Caco-2 (cell line): ENCODE results near the gene SCYGR8. TPM values are rescaled to one million over a fixed set of nuclear protein-coding genes. Genes with fewer than 3 reads are reported as not detected.

ENCODE experiments used
- BruUV-seq: library from RNA; stranded (reverse); fragments of 400-500 nt; replicated peaks from 2 replicates; lab custom pipeline; 2021; lab: Mats Ljungman, UMichigan
- CTCF ChIA-PET: fragments of 300-600 bp; sonication (Branson Sonifier 250); formaldehyde crosslinking; loops from one replicate; lab custom pipeline; 2022; ENCODE audit warnings: antibody characterized with exemption; lab: Charles Lee
- POLR2A ChIA-PET: fragments of 300-600 bp; sonication (Branson Sonifier 250); formaldehyde crosslinking; loops from one replicate; lab custom pipeline; 2022; ENCODE audit warnings: antibody characterized with exemption; lab: Charles Lee
- DNase-seq, 2 experiments: peaks; one replicate each; pipeline versions ENCODE4 v3.0.0 to v3.0.0-alpha.2; 2020 to 2022
- H3K27me3 ChIP-seq: replicated peaks from 2 replicates; pipeline ENCODE4 v1.6.0; 2011; ENCODE audit warnings: low read length; ENCODE audit not compliant: control insufficient read depth, insufficient read depth
- H3K36me3 ChIP-seq: 2 replicates; pipeline ENCODE4 v1.5.1; 2011; ENCODE audit warnings: low read length; ENCODE audit not compliant: control insufficient read depth, insufficient read depth
- H3K4me1 ChIP-seq: fragments of 250-450 bp; sonication (Bioruptor Pico); 2 replicates; pipeline ENCODE4 v1.5.1; 2020; ENCODE audit warnings: mild to moderate bottlenecking
- H3K4me3 ChIP-seq: 2 replicates; pipeline ENCODE4 v1.5.1; 2011; ENCODE audit warnings: low read depth, mild to moderate bottlenecking, control low read depth, low read length
- H3K9me3 ChIP-seq: fragments of 250-450 bp; sonication (Bioruptor Pico); 2 replicates; pipeline ENCODE4 v1.5.1; 2020; ENCODE audit warnings: mild to moderate bottlenecking, moderate library complexity
- H3K27ac Mint-ChIP-seq: one replicate; pipeline ENCODE4 v1.8.0; 2022; ENCODE audit warnings: mixed read lengths; ENCODE audit not compliant: unreplicated experiment
- H3K27me3 Mint-ChIP-seq: one replicate; pipeline ENCODE4 v1.8.0; 2022; ENCODE audit warnings: mixed read lengths; ENCODE audit not compliant: insufficient read depth, unreplicated experiment
- H3K36me3 Mint-ChIP-seq: one replicate; pipeline ENCODE4 v1.8.0; 2022; ENCODE audit warnings: mild to moderate bottlenecking, mixed read lengths; ENCODE audit not compliant: insufficient read depth, unreplicated experiment
- H3K4me1 Mint-ChIP-seq: one replicate; pipeline ENCODE4 v1.8.0; 2022; ENCODE audit warnings: low read depth, mixed read lengths; ENCODE audit not compliant: unreplicated experiment
- H3K4me3 Mint-ChIP-seq: one replicate; pipeline ENCODE4 v1.8.0; 2022; ENCODE audit warnings: mild to moderate bottlenecking, moderate library complexity, mixed read lengths; ENCODE audit not compliant: unreplicated experiment
- H3K9me3 Mint-ChIP-seq: one replicate; pipeline ENCODE4 v1.8.0; 2022; ENCODE audit warnings: mixed read lengths; ENCODE audit not compliant: unreplicated experiment
- intact Hi-C: fragments of 100-400 bp; cut with micrococcal nuclease; formaldehyde crosslinking; loops from one replicate; pipeline ENCODE4 v1.10.0; 2022; ENCODE audit not compliant: unreplicated experiment
- total RNA-seq: library from RNA; stranded (reverse); gene quantifications from 2 replicates; pipeline ENCODE4 v1.2.3, GENCODE V29; 2022
- TF ChIP-seq, protein P1 (sequence below), 2 experiments: fragments of 200-600 bp in 1 of 2; IDR thresholded peaks; 1 replicate in 1 of 2; 2 replicates in 1 of 2; pipeline versions ENCODE4 v1.5.1 to v1.8.0; 2011 to 2022; ENCODE audit warnings: antibody characterized with exemption in 1 of 2, control low read depth in 1 of 2, inconsistent platforms in 1 of 2, low read depth in 1 of 2, low read length in 1 of 2, mild to moderate bottlenecking in 1 of 2, moderate library complexity in 1 of 2; ENCODE audit not compliant: insufficient read depth in 1 of 2, severe bottlenecking in 1 of 2, unreplicated experiment in 1 of 2

SCYGR8 gene
- total RNA-seq, 1 experiment from 2014 or later: not detected

DNA sequence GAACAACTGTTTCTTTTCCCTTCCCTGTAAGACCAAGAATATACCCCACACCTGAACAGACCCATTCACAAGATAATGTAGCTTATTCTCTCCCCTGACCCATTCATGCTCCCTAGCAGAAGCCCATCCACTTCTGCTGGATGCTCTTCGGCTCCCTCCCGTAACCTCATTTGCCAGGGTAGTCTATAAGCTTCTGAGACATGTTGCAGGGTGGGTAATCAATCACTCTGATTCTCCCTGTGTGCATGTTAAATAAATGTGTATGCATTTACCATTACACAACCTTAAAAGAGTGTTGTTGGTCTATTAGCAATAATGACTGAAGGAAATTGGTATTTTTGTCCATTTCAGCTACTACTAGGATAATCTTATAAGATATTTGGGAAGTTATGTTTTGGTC is 29.2 kb upstream of the SCYGR8 start:
- Mint-ChIP-seq H3K36me3 (peaks cover 45% of the 10 kb centered on the region), H3K4me1 (peaks cover 7% of the 10 kb centered on the region), H3K9me3 (no peaks in the 10 kb centered on the region), H3K27me3 (no peaks in the 10 kb centered on the region), H3K4me3 (peak overlapping the region; percentile 74), H3K27ac (peak overlapping the region; percentile 74)
- CTCF ChIA-PET: no interaction called here
- Histone ChIP-seq H3K4me3 (peak overlapping the region; percentile 43), H3K36me3 (no peaks in the 10 kb centered on the region), H3K27me3 (no peaks in the 10 kb centered on the region), H3K9me3 (no peaks in the 10 kb centered on the region), H3K4me1 (peaks cover 24% of the 10 kb centered on the region)
- intact Hi-C loops: loop anchor here (2.0 kb wide), 1 partner anchor 22 kb away; no protein-coding TSS in a partner anchor
- POLR2A ChIA-PET: no interaction called here
- TF ChIP-seq, protein P1, sequence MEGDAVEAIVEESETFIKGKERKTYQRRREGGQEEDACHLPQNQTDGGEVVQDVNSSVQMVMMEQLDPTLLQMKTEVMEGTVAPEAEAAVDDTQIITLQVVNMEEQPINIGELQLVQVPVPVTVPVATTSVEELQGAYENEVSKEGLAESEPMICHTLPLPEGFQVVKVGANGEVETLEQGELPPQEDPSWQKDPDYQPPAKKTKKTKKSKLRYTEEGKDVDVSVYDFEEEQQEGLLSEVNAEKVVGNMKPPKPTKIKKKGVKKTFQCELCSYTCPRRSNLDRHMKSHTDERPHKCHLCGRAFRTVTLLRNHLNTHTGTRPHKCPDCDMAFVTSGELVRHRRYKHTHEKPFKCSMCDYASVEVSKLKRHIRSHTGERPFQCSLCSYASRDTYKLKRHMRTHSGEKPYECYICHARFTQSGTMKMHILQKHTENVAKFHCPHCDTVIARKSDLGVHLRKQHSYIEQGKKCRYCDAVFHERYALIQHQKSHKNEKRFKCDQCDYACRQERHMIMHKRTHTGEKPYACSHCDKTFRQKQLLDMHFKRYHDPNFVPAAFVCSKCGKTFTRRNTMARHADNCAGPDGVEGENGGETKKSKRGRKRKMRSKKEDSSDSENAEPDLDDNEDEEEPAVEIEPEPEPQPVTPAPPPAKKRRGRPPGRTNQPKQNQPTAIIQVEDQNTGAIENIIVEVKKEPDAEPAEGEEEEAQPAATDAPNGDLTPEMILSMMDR (IDR thresholded peaks at IDR 0.05; ENCODE audit: insufficient read depth in 1 of 2, low read depth in 1 of 2, low read length in 1 of 2, severe bottlenecking in 1 of 2, unreplicated experiment in 1 of 2): no peak
- BruUV-seq: no TSS peak
- no peak for DNase-seq

DNA sequence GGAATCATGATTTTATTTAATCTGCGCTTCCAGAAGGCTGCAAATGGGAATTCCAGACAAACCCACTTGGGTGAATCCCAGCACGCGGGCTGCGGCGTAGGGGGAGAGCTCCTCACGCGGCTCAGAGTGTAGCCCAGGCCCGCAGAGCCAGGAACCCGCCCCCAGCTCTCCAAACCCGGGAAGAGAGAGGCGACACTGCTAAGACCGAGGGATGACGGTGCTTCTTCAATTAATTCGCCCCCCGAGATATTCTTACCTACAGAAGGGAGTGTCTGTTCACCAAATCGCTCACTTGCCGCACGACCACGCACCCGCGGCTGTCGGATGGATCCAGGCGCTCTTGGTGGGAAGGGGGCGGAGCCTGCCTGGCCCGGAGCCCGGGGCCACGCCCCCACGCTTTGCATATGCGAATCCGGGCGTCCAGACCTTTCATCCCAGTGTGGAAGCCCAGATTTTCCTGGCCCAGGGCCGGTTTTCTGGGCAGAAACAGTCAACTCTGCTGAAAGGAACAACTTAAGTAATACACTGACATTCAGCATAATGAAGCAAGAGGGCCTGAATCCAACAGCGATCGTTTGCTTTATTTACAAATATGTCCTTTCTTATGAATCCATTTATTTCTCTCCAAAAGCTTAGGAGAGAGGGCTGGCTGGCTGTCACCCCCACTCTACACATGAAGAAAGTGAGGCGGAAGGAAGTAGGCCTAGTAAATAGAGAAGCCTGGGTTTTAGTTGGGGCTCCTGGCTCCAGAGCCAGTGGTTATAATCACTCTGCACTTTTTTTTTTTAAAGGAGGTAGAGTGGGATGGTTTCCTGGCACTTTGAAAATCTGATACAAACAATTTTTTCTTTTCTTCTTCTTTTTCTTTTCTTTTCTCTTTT is 27.8 kb upstream of the SCYGR8 start, which contains the start of gene SLC19A3:
Gene SLC19A3 (minus strand): TSS at position 342 of the 881 bp plus-strand sequence. CDS start 15,710 bp downstream, outside the sequence.
- Mint-ChIP-seq H3K4me3 (peak within 1 kb of the TSS; percentile 74), H3K4me1 (peaks cover 20% of the 10 kb centered on the region), H3K27me3 (no peaks in the 10 kb centered on the region), H3K27ac (peak within 1 kb of the TSS; percentile 59), H3K9me3 (no peaks in the 10 kb centered on the region), H3K36me3 (peaks cover 40% of the 10 kb centered on the region)
- ChIA-PET CTCF (interaction anchor here (1.1 kb wide), 1 partner anchor 48 kb away, joined by 3 read pairs; no protein-coding TSS in a partner anchor), POLR2A (interaction anchor here (0.6 to 1.0 kb wide), 2 partner anchors 16 to 44 kb away, joined by 3 to 4 read pairs; no protein-coding TSS in a partner anchor)
- Histone ChIP-seq H3K27me3 (no peaks in the 10 kb centered on the region), H3K4me1 (peaks cover 34% of the 10 kb centered on the region), H3K9me3 (no peaks in the 10 kb centered on the region), H3K4me3 (peak within 1 kb of the TSS; percentile 43), H3K36me3 (no peaks in the 10 kb centered on the region)
- TF ChIP-seq, protein P1 (IDR thresholded peaks at IDR 0.05; ENCODE audit: insufficient read depth in 1 of 2, low read depth in 1 of 2, low read length in 1 of 2, severe bottlenecking in 1 of 2, unreplicated experiment in 1 of 2): no peak
- intact Hi-C loops: loop anchor here (1.0 to 2.0 kb wide), 2 partner anchors 15 to 21 kb away; no protein-coding TSS in a partner anchor
- DNase-seq: peak; percentile 87 to 90
- BruUV-seq: TSS peak; percentile 88

DNA sequence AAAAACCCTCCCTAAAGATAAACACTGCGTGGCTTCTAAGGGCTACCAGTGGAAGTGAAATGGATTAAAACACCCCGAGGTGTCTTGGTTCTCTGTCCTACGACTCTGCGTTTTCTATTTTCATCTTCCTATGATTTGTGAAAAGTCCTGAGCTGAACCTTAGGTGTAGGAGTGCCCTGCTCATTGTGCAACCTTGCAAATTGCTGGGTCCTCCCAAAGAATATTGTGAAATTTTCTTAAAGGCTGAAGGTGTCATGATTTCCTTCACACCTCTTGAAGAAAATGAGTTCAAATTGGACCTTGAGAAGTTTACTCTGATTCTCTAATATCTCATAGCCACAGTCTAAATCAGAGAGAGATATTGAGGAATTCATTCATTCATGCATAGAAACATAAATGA is 26.1 kb upstream of the SCYGR8 start:
- BruUV-seq: no TSS peak
- Mint-ChIP-seq H3K4me1 (peaks cover 20% of the 10 kb centered on the region), H3K9me3 (no peaks in the 10 kb centered on the region), H3K36me3 (peaks cover 26% of the 10 kb centered on the region), H3K4me3 (no peak overlapping the region), H3K27ac (peak overlapping the region; percentile 69), H3K27me3 (no peaks in the 10 kb centered on the region)
- Histone ChIP-seq H3K4me3 (no peak overlapping the region), H3K27me3 (no peaks in the 10 kb centered on the region), H3K4me1 (peaks cover 37% of the 10 kb centered on the region), H3K36me3 (no peaks in the 10 kb centered on the region), H3K9me3 (no peaks in the 10 kb centered on the region)
- TF ChIP-seq, protein P1 (IDR thresholded peaks at IDR 0.05; ENCODE audit: insufficient read depth in 1 of 2, low read depth in 1 of 2, low read length in 1 of 2, severe bottlenecking in 1 of 2, unreplicated experiment in 1 of 2): no peak
- intact Hi-C loops: no loop called here
- no peak for DNase-seq
- CTCF ChIA-PET: no interaction called here
- POLR2A ChIA-PET: no interaction called here
